Mucosa of rectum (tissue), 2 donors: ENCODE data around the gene COL26A1.

ENCODE experiments used
- H3K27ac ChIP-seq, 2 donors: one replicate each; pipeline ENCODE4 v1.7.0; 2013; ENCODE audit warnings: inconsistent platforms in 2 of 2, low read depth in 2 of 2, low read length in 2 of 2
- H3K27me3 ChIP-seq, 2 donors: one replicate each; pipeline ENCODE4 v1.7.0; 2013; ENCODE audit warnings: low read length in 2 of 2; ENCODE audit not compliant: control insufficient read depth in 2 of 2, insufficient read depth in 2 of 2
- H3K36me3 ChIP-seq, 2 donors: one replicate each; pipeline ENCODE4 v1.7.0; 2013; ENCODE audit warnings: low read length in 2 of 2; ENCODE audit not compliant: control insufficient read depth in 2 of 2, insufficient read depth in 2 of 2
- H3K4me1 ChIP-seq, 2 donors: one replicate each; pipeline ENCODE4 v1.7.0; 2013; ENCODE audit warnings: low read length in 2 of 2, mild to moderate bottlenecking in 1 of 2; ENCODE audit not compliant: control insufficient read depth in 2 of 2, insufficient read depth in 2 of 2
- H3K4me3 ChIP-seq, 2 donors: one replicate each; pipeline ENCODE4 v1.7.0; 2013; ENCODE audit warnings: low read length in 2 of 2
- H3K9ac ChIP-seq, 2 donors: one replicate each; pipeline ENCODE4 v1.7.0; 2013; ENCODE audit warnings: low read length in 2 of 2, low read depth in 1 of 2, mild to moderate bottlenecking in 1 of 2
- H3K9me3 ChIP-seq, 2 donors: one replicate each; pipeline ENCODE4 v1.7.0; 2013; ENCODE audit warnings: low read length in 2 of 2; ENCODE audit not compliant: control insufficient read depth in 2 of 2
- donor health status: healthy.
- donor health status: Normal muscosa, but diverticular disease.

COL26A1 gene

GRCh38 chr7:101547916-101548661, 185.4 kb downstream of the COL26A1 start:
- no peaks in the 10 kb centered on the region for H3K4me1 ChIP-seq
- no peak overlapping the region for H3K27ac ChIP-seq
- no peak overlapping the region for H3K4me3 ChIP-seq
- no peaks in the 10 kb centered on the region for H3K27me3 ChIP-seq
- no peak overlapping the region for H3K9ac ChIP-seq
- H3K36me3 ChIP-seq = no peaks in the 10 kb centered on the region
- H3K9me3 ChIP-seq = no peaks in the 10 kb centered on the region

- Histone ChIP-seq H3K27me3 (no peaks in the 10 kb centered on the region), H3K9me3 (no peaks in the 10 kb centered on the region), H3K36me3 (no peaks in the 10 kb centered on the region), H3K4me1 (no peaks in the 10 kb centered on the region), H3K4me3 (no peak overlapping the region), H3K27ac (no peak overlapping the region), H3K9ac (no peak overlapping the region)
Observed at GRCh38 chr7:101549734-101550133, 187.1 kb downstream of the COL26A1 start.

- no peak overlapping the region for H3K4me3 ChIP-seq
- no peaks in the 10 kb centered on the region for H3K4me1 ChIP-seq
- H3K27me3 ChIP-seq = no peaks in the 10 kb centered on the region
- H3K9me3 ChIP-seq = no peaks in the 10 kb centered on the region
- no peaks in the 10 kb centered on the region for H3K36me3 ChIP-seq
- H3K27ac ChIP-seq = no peak overlapping the region
- H3K9ac ChIP-seq = no peak overlapping the region
Observed at GRCh38 chr7:101550641-101551541, 188.2 kb downstream of the COL26A1 start.

GRCh38 chr7:101553018-101553770, 190.5 kb downstream of the COL26A1 start:
- no peak overlapping the region for H3K9ac ChIP-seq
- H3K4me1 ChIP-seq = no peaks in the 10 kb centered on the region
- H3K9me3 ChIP-seq = no peaks in the 10 kb centered on the region
- H3K4me3 ChIP-seq = no peak overlapping the region
- H3K36me3 ChIP-seq = no peaks in the 10 kb centered on the region
- H3K27ac ChIP-seq = no peak overlapping the region
- no peaks in the 10 kb centered on the region for H3K27me3 ChIP-seq

- no peaks in the 10 kb centered on the region for H3K27me3 ChIP-seq
- no peak overlapping the region for H3K4me3 ChIP-seq
- no peaks in the 10 kb centered on the region for H3K4me1 ChIP-seq
- no peaks in the 10 kb centered on the region for H3K36me3 ChIP-seq
- H3K27ac ChIP-seq = no peak overlapping the region
- no peaks in the 10 kb centered on the region for H3K9me3 ChIP-seq
- no peak overlapping the region for H3K9ac ChIP-seq
Observed at GRCh38 chr7:101553771-101554445, 191.2 kb downstream of the COL26A1 start.

- Histone ChIP-seq H3K9me3 (no peaks in the 10 kb centered on the region), H3K27ac (no peak overlapping the region), H3K27me3 (no peaks in the 10 kb centered on the region), H3K4me3 (no peak overlapping the region), H3K4me1 (no peaks in the 10 kb centered on the region), H3K9ac (no peak overlapping the region), H3K36me3 (no peaks in the 10 kb centered on the region)
Observed at GRCh38 chr7:101554584-101555268, 192.1 kb downstream of the COL26A1 start.

GRCh38 chr7:101555269-101555920, 192.7 kb downstream of the COL26A1 start:
- H3K9me3 ChIP-seq = no peaks in the 10 kb centered on the region
- H3K9ac ChIP-seq = no peak overlapping the region
- H3K4me1 ChIP-seq = no peaks in the 10 kb centered on the region
- H3K27ac ChIP-seq = no peak overlapping the region
- H3K36me3 ChIP-seq = no peaks in the 10 kb centered on the region
- no peaks in the 10 kb centered on the region for H3K27me3 ChIP-seq
- H3K4me3 ChIP-seq = no peak overlapping the region

GRCh38 chr7:101555921-101556275, 193.2 kb downstream of the COL26A1 start:
- no peaks in the 10 kb centered on the region for H3K4me1 ChIP-seq

GRCh38 chr7:101556453-101556968, 193.8 kb downstream of the COL26A1 start:
- Histone ChIP-seq H3K9ac (no peak overlapping the region), H3K27ac (no peak overlapping the region), H3K4me3 (no peak overlapping the region), H3K4me1 (no peaks in the 10 kb centered on the region), H3K27me3 (no peaks in the 10 kb centered on the region), H3K9me3 (no peaks in the 10 kb centered on the region), H3K36me3 (no peaks in the 10 kb centered on the region)

More at GRCh38 chr7:101555921-101556275, 193.2 kb downstream of the COL26A1 start:
- Histone ChIP-seq H3K9me3 (no peaks in the 10 kb centered on the region), H3K36me3 (no peaks in the 10 kb centered on the region), H3K9ac (no peak overlapping the region), H3K27ac (no peak overlapping the region), H3K27me3 (no peaks in the 10 kb centered on the region), H3K4me3 (no peak overlapping the region)
